H1 (cell line): ENCODE data around the gene MICU2. TPM values are rescaled to one million over a fixed set of nuclear protein-coding genes. Genes with fewer than 3 reads are reported as not detected.

Experiments used
- CBX5 ChIP-seq: fragments of 300-800, 300-1000 bp; sonication (generic); IDR thresholded peaks from 2 replicates; pipeline ENCODE4 v1.7.1; 2016; ENCODE audit warnings: antibody characterized with exemption, low read length, low read depth
- KDM1A ChIP-seq: fragments of 200-600, 300-600 bp; sonication (generic); IDR thresholded peaks from 2 replicates; pipeline ENCODE4 v1.7.1; 2016; ENCODE audit warnings: mild to moderate bottlenecking, low read length, borderline replicate concordance
- RBBP5 ChIP-seq: IDR thresholded peaks from 2 replicates; pipeline ENCODE4 v1.7.1; 2012; ENCODE audit warnings: low read depth, mild to moderate bottlenecking, inconsistent platforms, low read length, moderate library complexity, borderline replicate concordance
- RFX5 ChIP-seq: IDR thresholded peaks from 2 replicates; pipeline ENCODE4 v1.6.1; 2011; ENCODE audit warnings: low read depth, low read length, improper control_type of control experiment, borderline replicate concordance
- SP2 ChIP-seq: IDR thresholded peaks from 2 replicates; pipeline ENCODE4 v1.6.1; 2012; ENCODE audit warnings: mild to moderate bottlenecking, low read length, inconsistent platforms
- polyA plus RNA-seq, 7 experiments: library from polyadenylated mRNA; depleted of rRNA in 3 of 7; stranded (reverse) in 5 of 7; unstranded in 2 of 7; fragments of >200 nt in 5 of 7; fragments of 200-250 nt in 2 of 7; gene quantifications; 1 replicate in 5 of 7; 2 replicates in 1 of 7; 4 replicates in 1 of 7; pipeline versions ENCODE4 v1.2.1 to v1.2.3, GENCODE V29; 2011 to 2013; ENCODE audit warnings: missing spikeins in 2 of 7, mixed read lengths in 2 of 7
- total RNA-seq: library from RNA; stranded (reverse); fragmentation: NEBNext Ultra II Directional; extraction: Animal tissue kit (Norgen Biotek cat#: 25700); gene quantifications from 2 replicates; pipeline ENCODE4 v1.2.1, GENCODE V29; 2021
- TF ChIP-seq, protein P1 (sequence below): fragments of 300-600 bp; sonication (generic); IDR thresholded peaks from 2 replicates; pipeline ENCODE4 v1.7.1; 2012; ENCODE audit warnings: low read length, moderate library complexity, mild to moderate bottlenecking, inconsistent platforms; ENCODE audit not compliant: insufficient replicate concordance

MICU2 gene
- total and polyA plus RNA-seq, 2 of the 8 experiments (the other 6 are each of a cell fraction or from before 2014, with no cell fraction given), result 34.6 to 36.5 TPM

DNA sequence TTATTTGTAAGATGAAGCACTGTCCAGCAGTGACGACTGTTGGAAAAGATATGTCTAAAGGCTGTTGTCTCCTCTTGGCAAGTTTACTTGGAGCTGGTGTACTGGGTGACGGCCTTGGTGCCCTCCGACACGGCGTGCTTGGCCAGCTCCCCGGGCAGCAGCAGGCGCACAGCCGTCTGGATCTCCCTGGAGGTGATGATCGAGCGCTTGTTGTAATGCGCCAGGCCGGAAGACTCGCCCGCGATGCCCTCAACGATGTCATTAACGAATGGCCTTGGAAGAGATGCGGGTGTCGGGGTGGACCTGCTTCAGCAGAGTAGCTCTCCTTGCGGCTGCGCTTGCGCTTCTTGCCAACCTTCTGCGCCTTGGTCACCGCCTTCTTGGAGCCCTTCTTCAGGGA is 120.2 kb downstream of the MICU2 start (continued):
- TF ChIP-seq, protein P1, sequence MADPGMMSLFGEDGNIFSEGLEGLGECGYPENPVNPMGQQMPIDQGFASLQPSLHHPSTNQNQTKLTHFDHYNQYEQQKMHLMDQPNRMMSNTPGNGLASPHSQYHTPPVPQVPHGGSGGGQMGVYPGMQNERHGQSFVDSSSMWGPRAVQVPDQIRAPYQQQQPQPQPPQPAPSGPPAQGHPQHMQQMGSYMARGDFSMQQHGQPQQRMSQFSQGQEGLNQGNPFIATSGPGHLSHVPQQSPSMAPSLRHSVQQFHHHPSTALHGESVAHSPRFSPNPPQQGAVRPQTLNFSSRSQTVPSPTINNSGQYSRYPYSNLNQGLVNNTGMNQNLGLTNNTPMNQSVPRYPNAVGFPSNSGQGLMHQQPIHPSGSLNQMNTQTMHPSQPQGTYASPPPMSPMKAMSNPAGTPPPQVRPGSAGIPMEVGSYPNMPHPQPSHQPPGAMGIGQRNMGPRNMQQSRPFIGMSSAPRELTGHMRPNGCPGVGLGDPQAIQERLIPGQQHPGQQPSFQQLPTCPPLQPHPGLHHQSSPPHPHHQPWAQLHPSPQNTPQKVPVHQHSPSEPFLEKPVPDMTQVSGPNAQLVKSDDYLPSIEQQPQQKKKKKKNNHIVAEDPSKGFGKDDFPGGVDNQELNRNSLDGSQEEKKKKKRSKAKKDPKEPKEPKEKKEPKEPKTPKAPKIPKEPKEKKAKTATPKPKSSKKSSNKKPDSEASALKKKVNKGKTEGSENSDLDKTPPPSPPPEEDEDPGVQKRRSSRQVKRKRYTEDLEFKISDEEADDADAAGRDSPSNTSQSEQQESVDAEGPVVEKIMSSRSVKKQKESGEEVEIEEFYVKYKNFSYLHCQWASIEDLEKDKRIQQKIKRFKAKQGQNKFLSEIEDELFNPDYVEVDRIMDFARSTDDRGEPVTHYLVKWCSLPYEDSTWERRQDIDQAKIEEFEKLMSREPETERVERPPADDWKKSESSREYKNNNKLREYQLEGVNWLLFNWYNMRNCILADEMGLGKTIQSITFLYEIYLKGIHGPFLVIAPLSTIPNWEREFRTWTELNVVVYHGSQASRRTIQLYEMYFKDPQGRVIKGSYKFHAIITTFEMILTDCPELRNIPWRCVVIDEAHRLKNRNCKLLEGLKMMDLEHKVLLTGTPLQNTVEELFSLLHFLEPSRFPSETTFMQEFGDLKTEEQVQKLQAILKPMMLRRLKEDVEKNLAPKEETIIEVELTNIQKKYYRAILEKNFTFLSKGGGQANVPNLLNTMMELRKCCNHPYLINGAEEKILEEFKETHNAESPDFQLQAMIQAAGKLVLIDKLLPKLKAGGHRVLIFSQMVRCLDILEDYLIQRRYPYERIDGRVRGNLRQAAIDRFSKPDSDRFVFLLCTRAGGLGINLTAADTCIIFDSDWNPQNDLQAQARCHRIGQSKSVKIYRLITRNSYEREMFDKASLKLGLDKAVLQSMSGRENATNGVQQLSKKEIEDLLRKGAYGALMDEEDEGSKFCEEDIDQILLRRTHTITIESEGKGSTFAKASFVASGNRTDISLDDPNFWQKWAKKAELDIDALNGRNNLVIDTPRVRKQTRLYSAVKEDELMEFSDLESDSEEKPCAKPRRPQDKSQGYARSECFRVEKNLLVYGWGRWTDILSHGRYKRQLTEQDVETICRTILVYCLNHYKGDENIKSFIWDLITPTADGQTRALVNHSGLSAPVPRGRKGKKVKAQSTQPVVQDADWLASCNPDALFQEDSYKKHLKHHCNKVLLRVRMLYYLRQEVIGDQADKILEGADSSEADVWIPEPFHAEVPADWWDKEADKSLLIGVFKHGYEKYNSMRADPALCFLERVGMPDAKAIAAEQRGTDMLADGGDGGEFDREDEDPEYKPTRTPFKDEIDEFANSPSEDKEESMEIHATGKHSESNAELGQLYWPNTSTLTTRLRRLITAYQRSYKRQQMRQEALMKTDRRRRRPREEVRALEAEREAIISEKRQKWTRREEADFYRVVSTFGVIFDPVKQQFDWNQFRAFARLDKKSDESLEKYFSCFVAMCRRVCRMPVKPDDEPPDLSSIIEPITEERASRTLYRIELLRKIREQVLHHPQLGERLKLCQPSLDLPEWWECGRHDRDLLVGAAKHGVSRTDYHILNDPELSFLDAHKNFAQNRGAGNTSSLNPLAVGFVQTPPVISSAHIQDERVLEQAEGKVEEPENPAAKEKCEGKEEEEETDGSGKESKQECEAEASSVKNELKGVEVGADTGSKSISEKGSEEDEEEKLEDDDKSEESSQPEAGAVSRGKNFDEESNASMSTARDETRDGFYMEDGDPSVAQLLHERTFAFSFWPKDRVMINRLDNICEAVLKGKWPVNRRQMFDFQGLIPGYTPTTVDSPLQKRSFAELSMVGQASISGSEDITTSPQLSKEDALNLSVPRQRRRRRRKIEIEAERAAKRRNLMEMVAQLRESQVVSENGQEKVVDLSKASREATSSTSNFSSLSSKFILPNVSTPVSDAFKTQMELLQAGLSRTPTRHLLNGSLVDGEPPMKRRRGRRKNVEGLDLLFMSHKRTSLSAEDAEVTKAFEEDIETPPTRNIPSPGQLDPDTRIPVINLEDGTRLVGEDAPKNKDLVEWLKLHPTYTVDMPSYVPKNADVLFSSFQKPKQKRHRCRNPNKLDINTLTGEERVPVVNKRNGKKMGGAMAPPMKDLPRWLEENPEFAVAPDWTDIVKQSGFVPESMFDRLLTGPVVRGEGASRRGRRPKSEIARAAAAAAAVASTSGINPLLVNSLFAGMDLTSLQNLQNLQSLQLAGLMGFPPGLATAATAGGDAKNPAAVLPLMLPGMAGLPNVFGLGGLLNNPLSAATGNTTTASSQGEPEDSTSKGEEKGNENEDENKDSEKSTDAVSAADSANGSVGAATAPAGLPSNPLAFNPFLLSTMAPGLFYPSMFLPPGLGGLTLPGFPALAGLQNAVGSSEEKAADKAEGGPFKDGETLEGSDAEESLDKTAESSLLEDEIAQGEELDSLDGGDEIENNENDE, result no peak
- TF ChIP-seq KDM1A (no peak), SP2 (no peak), RFX5 (no peak), RBBP5 (no peak), CBX5 (no peak)
